Fibroblast of the conjunctiva (primary cell): ENCODE data around the gene PRKG2.
"Not testable (repeated sequence)": the region's sequence is repeated elsewhere in the genome, so short reads cannot be mapped to it uniquely, and the experiment has no call there.

ENCODE experiments used
- DNase-seq: peaks from one replicate; pipeline ENCODE4 v3.0.0-alpha.2; 2010; ENCODE audit warnings: low read depth

PRKG2 gene

GRCh38 chr4:81214881-81215868 is at the start of gene PRKG2:
TSS of gene PRKG2 (minus strand) at chr4:81215222. CDS start at chr4:81205047, 10,175 bp downstream.
- DNase-seq, result no peak

DNA sequence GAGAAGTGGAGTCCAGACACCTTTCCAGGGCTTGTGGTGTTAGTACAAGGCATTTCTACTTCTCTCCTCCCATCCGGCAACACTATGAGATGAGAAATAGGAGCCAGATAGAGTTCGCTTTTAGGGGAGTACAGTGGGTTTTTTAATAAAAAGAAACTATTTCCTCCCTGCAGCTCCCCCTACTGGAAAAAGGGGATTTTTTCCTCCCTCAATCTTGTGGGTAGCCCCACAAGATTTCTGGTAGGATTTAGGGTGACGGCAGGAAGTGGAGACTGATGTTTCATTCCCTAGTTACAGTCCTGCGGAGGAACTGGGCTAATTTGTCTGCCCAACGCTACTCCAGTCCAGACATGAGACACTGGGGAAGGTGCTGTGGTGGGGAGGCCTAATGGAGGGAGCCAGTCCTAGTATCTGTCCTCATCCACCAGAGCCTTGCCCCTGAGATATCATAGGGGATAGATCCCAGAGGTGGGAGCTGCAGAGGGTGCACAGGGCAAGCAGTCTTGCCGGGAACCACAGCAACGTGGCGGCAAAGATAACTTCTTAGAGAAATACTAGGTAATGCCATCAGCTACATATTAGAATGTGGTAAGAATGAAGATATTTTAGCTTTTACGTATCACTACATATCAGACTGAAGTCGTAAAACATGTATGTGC is 45.5 kb upstream of the PRKG2 start:
- no peak for DNase-seq

GRCh38 chr4:81258841-81259550 is 44.0 kb upstream of the PRKG2 start:
- DNase-seq, result no peak

GRCh38 chr4:81257816-81258215 is 42.8 kb upstream of the PRKG2 start:
- no peak for DNase-seq

DNA sequence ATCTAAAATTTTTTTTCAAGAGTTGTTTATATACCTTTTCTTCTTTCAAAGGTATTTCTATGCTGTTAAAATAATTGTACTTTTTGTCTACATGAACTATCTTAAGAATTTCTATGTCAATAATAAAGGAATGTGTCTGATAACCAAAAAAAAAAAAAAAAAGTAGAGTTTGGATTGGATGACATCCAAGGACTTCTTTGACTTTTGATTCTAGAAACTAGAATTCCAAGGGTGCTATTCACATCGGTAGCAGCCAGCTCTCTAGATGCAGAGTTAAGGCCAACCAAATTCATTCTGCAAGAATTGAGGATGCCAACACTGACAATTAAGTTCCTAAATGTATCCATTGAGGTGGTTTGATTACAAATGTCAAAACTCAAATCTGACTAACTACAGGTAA is 42.0 kb upstream of the PRKG2 start:
- DNase-seq, result peak; percentile 23

- no peak for DNase-seq
Observed at GRCh38 chr4:81256059-81256970, 41.3 kb upstream of the PRKG2 start.

DNA sequence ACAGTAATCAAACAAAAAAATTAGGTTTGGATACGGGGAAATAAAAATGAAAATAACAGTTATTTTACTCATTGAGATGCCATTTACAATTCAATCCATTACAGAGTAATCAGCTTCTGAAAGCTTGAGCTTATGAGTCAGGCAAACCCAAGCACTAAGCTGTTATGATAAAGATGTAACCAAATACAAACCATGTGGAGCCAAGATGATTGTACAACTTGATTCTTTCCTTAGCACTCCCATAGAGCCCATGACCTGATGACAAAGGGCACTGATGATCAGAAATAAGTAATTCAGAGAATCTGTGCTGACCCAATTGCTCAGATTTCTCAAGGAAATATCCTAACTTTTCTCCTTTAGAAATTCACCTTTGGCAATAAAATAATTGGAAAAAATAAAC is 40.5 kb upstream of the PRKG2 start:
- peak; percentile 60 for DNase-seq

DNA sequence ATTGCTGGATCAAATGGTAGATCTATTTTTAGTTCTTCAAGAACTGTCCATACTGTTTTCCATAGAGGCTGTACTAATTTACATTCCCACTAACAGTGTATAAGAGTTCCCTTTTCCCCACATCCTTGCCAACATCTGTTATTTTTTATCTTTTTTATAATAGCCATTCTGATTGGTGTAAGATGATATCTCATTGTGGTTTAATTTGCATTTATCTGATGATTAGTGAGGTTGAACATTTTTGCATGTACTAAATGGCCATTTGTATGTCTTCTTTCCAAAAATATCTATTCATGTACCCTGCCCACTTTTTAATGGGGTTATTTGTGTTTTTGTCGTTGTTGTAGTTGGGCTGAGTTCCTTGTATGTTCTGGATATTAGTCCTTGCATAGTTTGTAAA is 35.4 kb upstream of the PRKG2 start:
- no peak for DNase-seq

GRCh38 chr4:81245218-81246009 is 30.4 kb upstream of the PRKG2 start:
- no peak for DNase-seq

DNA sequence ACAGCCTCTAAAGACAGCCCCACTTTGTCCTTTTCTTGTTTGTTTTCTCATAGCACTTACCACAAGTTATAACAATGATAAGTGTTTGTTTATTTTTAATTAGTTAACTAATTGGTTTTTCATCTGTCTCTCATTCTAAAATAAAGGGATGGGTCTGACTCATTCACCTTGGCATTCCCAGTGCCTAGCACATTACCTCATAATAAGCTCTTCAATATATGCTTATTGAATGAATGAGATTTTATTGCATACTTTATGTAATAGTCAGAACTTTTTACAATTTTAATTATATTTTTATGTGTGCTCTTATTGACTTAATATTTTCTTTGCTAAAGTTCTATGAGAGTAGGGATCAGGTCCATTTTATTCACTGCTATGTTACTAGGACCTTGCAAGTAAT is 22.8 kb upstream of the PRKG2 start:
- no peak for DNase-seq

DNA sequence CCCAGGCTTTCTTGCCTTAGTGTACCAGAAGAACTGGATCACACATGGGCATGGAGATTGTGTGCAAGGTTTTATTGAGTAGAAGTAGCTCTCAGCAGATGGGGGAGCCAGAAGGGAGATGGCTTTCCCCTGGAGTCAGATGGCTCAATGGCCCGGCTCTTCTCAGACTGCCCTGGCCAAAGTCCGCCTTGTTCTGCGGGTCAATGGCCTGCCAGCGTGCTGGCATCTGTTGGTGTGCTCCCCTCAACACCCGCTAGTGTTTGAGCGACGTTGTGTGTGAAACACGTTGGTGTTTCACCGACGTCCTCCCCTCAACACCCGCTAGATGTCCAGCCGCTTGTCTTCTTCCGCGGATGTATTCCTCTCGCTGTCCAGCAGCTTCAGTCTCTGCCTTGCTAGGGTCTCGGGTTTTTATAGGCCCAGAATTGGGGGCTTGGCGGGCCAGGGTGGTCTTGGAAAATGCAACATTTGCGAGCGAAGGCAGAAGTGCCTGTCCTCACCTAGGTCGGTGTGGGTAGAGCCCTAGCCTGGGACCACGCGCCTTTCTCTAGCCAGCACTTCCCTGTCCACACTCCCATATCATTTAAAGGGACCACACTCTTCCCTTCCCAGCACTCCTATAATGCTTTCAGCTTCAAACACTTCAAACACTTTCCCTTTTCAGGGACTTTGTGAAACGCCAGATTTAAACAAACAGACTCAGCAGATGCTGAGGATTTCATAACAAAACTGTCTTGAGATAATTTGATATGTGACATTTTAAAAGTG is 21.1 kb upstream of the PRKG2 start:
- no peak for DNase-seq

GRCh38 chr4:81227968-81228367 is 12.9 kb upstream of the PRKG2 start:
- no peak for DNase-seq

DNA sequence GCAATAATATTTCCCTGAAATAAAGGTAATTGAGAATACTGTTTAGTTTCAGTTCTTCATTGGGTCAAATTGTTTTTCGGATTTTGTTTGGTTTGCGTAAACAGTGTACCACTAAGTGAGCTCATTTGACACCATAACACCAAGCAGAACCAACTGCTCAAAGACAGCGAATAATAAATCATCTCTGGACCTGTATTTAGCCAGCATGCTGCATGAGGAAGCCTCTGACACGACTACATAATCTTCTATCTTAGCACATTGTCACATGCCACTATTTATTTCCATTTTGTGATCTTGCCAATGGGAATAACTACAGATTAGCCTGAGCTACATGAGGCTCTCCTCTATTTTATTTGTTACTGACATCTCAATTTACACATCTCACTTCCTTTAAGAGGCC is 12.1 kb upstream of the PRKG2 start:
- no peak for DNase-seq

DNA sequence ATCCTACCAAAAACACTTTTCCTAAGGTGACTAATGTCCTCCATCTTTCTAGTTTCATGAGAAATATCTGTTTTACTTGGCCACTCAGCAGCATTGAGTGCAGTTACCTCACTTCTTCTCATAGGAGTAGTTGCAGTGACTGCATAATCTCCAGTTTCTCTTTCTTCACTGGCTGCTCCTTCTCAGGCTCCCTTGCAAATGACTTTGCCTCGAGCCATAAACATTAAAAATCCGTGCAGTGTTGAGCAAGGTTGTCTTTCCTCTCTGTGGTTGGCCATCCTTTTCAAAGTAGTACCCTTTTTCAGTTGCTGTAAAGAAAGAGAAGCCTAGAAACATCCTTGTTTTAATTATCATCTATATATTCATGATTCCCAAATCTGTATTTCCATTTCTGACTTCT is 10.2 kb upstream of the PRKG2 start:
- no peak for DNase-seq

DNA sequence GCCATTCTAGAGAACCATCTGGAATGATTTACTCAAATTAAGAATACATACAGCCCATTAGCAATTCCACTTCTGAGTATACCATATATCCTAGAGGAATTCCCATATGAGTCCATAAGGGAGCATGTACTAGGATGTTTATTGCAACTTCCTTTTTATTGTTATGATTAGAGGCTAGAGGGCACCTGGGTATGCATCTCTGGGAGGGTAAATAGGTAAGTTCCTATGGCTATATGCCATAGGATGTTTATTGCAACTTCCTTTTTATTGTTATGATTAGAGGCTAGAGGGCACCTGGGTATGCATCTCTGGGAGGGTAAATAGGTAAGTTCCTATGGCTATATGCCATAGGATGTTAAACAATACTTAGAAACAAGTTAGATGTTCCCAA is 7.1 kb upstream of the PRKG2 start:
- not testable (repeated sequence) for DNase-seq

- DNase-seq, result no peak
Observed at GRCh38 chr4:81221303-81222081, 6.5 kb upstream of the PRKG2 start.

DNA sequence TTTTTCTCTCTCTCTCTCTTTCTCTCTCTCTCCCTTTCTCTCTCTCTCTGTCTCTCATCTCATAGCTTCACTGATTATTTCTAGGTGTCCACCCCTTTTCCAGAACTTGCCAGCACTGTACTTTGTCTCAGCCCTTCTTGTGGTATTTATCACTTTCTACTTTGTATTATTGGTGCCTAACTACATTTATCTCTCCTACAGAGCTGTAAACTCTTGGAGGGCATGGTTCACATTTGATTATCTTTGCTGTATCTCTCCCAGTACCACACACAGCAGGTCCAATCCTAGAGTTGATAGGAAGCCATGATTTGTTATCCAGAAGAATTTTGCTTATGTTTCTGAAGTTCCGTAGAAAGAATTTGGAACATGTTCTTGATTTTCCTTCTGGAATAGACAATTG is 5.2 kb upstream of the PRKG2 start:
- DNase-seq, result no peak

DNA sequence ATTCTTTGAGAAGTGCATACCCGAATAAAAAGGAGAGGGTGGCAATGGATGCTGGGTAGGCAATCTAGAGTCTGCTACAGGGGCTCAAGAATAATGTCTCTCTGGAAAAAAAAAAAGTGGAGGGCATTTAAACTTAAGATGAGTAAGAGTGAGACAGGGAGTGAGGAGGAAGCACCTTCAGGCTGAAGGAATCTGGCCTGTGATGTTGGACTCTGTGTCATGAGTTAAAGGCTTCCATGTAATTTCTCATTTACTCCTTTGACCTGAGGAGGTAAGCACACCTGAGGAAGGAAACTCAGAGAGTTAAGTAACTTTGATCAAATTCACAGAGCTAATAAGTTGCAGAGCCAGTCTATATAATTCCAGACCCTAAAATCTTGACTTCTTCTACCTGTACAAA is 3.2 kb upstream of the PRKG2 start:
- no peak for DNase-seq

DNA sequence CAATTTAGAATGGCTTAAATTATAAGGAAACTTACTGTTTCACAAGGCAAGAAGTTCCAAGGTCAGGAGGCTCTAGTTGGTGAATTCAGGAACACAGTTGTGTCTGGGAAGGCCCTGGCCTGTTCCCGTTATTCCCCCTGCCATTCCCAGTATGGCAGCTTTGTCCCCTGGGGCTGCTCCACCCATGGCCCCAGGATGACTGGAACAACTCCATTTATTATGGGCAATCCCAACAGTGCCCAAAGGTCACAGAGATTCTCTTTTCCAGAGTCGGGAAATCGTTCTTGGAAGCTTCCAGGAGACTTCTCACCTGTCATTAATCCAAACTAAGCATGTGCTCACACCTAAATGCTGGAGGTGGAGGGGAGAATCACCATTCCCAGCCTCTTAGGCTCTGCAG is 2.8 kb upstream of the PRKG2 start:
- DNase-seq, result no peak
